GM19438 (cell line): ENCODE data around the gene TCEAL4.
"Not testable (repeated sequence)": the region's sequence is repeated elsewhere in the genome, so short reads cannot be mapped to it uniquely, and the experiment has no call there.

Experiments
- ATAC-seq: cut with Tn5 transposase; IDR thresholded peaks from one replicate; pipeline ENCODE4 v1.9.1; 2021; ENCODE audit warnings: low read depth; ENCODE audit not compliant: unreplicated experiment

The TCEAL4 gene

GRCh38 chrX:103586659-103587058 lies 1.3 kb downstream of the TCEAL4 start:
- ATAC-seq, result no peak

GRCh38 chrX:103592295-103592694 lies 7.0 kb downstream of the TCEAL4 start:
- not testable (repeated sequence) for ATAC-seq

- not testable (repeated sequence) for ATAC-seq
These were observed 9.9 kb downstream of the TCEAL4 start for GRCh38 chrX:103595202-103595601.

GRCh38 chrX:103607364-103608305 lies 22.3 kb downstream of the TCEAL4 start, which contains the start of gene TCEAL3:
TCEAL3 (plus strand) TSS chrX:103607963; CDS start chrX:103609065, 1,102 bp downstream.
- ATAC-seq, result peak; percentile 62

GRCh38 chrX:103608306-103608963 lies 23.1 kb downstream of the TCEAL4 start:
- ATAC-seq, result peak; percentile 13

GRCh38 chrX:103610282-103610681 lies 25.0 kb downstream of the TCEAL4 start:
- no peak for ATAC-seq

GRCh38 chrX:103613362-103613890 lies 28.1 kb downstream of the TCEAL4 start:
- no peak for ATAC-seq

- ATAC-seq, result no peak
These were observed 29.7 kb downstream of the TCEAL4 start for GRCh38 chrX:103614999-103615398.

- ATAC-seq, result no peak
These were observed 30.6 kb downstream of the TCEAL4 start for GRCh38 chrX:103615781-103616371.

- no peak for ATAC-seq
These were observed 31.4 kb downstream of the TCEAL4 start for GRCh38 chrX:103616676-103617186.

- ATAC-seq, result no peak
These were observed 38.8 kb downstream of the TCEAL4 start for GRCh38 chrX:103624111-103624510.

GRCh38 chrX:103626855-103627254 lies 41.5 kb downstream of the TCEAL4 start:
- no peak for ATAC-seq

GRCh38 chrX:103628386-103629317 lies 43.3 kb downstream of the TCEAL4 start, which contains the start of gene TCEAL1:
TCEAL1 (plus strand) TSS chrX:103628975; CDS start chrX:103629917, 942 bp downstream.
- ATAC-seq, result peak; percentile 61

- peak; percentile 40 for ATAC-seq
These were observed 44.2 kb downstream of the TCEAL4 start for GRCh38 chrX:103629318-103630170.

- ATAC-seq, result no peak
These were observed 44.8 kb downstream of the TCEAL4 start for GRCh38 chrX:103630171-103630511.

- ATAC-seq, result no peak
These were observed 45.8 kb downstream of the TCEAL4 start for GRCh38 chrX:103631145-103631544.

- ATAC-seq, result no peak
These were observed 50.1 kb downstream of the TCEAL4 start for GRCh38 chrX:103635436-103635835.
